OCI-LY3 (cell line): Measurements from ENCODE around the gene MTCH1.

Source experiments
- EZH2phosphoT487 ChIP-seq: fragments of 200-600 bp; shearing (Covaris generic); IDR thresholded peaks from 2 replicates; pipeline ENCODE4 v1.6.1; 2018; ENCODE audit warnings: antibody characterized with exemption, mixed run types, low read depth
- TF ChIP-seq, protein P1 (sequence below): fragments of 200-600, 300-600 bp; sonication (generic); IDR thresholded peaks from 2 replicates; pipeline ENCODE4 v1.5.1; 2014; ENCODE audit warnings: antibody characterized with exemption, low read length, low read depth

DNA sequence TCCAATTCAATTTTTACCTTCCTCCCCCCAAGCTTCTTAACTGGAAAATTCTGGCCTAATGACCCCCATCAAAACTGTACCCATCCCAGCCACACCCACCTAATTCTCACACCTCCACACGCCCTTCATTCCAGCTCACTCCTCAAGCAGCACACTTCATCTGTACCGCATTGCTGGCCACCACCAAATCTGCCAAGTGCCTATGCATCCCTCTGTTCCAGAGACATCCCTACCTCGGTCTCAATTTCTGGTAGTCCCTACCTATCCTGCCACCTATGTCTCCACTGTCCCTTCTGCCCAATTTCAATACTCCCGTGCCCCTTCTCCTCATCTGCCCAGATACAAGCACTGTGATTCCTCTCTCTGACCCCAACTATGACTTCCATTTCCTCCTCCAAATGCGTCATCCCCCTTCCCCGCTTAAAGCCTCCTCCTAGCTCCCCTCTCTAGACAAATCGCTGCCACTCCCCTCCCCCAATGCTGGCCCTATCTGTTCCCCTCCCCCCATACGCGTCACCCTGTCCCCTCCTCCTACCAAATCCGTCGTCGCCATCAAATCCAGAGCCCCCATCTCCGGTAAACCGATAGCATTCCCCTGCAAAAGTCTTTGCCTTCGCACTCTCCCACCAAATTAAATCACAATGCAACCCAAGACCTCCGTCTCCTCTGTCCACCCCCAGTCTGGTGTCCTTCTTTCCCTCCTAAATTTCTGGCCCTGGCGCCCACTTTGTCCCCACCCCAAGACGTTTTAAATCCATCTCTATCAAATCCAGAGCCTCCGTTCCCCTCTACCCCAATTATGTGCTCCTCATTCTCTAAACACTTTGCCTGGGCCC, 1.2 kb downstream of the MTCH1 start:
- TF ChIP-seq, protein P1, sequence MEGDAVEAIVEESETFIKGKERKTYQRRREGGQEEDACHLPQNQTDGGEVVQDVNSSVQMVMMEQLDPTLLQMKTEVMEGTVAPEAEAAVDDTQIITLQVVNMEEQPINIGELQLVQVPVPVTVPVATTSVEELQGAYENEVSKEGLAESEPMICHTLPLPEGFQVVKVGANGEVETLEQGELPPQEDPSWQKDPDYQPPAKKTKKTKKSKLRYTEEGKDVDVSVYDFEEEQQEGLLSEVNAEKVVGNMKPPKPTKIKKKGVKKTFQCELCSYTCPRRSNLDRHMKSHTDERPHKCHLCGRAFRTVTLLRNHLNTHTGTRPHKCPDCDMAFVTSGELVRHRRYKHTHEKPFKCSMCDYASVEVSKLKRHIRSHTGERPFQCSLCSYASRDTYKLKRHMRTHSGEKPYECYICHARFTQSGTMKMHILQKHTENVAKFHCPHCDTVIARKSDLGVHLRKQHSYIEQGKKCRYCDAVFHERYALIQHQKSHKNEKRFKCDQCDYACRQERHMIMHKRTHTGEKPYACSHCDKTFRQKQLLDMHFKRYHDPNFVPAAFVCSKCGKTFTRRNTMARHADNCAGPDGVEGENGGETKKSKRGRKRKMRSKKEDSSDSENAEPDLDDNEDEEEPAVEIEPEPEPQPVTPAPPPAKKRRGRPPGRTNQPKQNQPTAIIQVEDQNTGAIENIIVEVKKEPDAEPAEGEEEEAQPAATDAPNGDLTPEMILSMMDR: no peak
- TF ChIP-seq EZH2phosphoT487: no peak
